ENCODE results near the gene AGAP1. TPM values are rescaled to one million over a fixed set of nuclear protein-coding genes. Genes with fewer than 3 reads are reported as not detected.

Gene AGAP1
- total and polyA plus RNA-seq, 7 donors, result 4.2 to 21.6 (median 16.6) TPM

- H3K9me3 ChIP-seq, result peaks cover 4% of the 10 kb centered on the region
- no peaks in the 10 kb centered on the region for H3K36me3 ChIP-seq (ENCODE audit: insufficient read depth in 1 of 2, low read depth in 1 of 2)
- intact Hi-C loops (cut with DNase I), result no loop called here
- H3K4me3 ChIP-seq, result no peak overlapping the region
- DNase-seq (no peak), ATAC-seq (no peak)
- no peaks in the 10 kb centered on the region for H3K27me3 ChIP-seq (ENCODE audit: insufficient read depth in 3 of 3, low read length in 2 of 3)
- 98 to 99% (median 98%) methylated on average over 7 of the region's 7 CpGs for WGBS, 3 donors
- TF ChIP-seq, protein P1, sequence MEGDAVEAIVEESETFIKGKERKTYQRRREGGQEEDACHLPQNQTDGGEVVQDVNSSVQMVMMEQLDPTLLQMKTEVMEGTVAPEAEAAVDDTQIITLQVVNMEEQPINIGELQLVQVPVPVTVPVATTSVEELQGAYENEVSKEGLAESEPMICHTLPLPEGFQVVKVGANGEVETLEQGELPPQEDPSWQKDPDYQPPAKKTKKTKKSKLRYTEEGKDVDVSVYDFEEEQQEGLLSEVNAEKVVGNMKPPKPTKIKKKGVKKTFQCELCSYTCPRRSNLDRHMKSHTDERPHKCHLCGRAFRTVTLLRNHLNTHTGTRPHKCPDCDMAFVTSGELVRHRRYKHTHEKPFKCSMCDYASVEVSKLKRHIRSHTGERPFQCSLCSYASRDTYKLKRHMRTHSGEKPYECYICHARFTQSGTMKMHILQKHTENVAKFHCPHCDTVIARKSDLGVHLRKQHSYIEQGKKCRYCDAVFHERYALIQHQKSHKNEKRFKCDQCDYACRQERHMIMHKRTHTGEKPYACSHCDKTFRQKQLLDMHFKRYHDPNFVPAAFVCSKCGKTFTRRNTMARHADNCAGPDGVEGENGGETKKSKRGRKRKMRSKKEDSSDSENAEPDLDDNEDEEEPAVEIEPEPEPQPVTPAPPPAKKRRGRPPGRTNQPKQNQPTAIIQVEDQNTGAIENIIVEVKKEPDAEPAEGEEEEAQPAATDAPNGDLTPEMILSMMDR (IDR thresholded peaks at IDR 0.05), result no peak
- H3K27ac ChIP-seq, result no peak overlapping the region
- no peaks in the 10 kb centered on the region for H3K4me1 ChIP-seq
These were observed 426.5 kb downstream of the AGAP1 start for GRCh38 chr2:235920216-235920865.

GRCh38 chr2:235921508-235922191 lies 427.8 kb downstream of the AGAP1 start:
- no peaks in the 10 kb centered on the region for H3K9me3 ChIP-seq
- intact Hi-C loops (cut with DNase I), result no loop called here
- 83 to 90% (median 86%) methylated on average over 15 of the region's 15 CpGs for WGBS, 3 donors
- H3K36me3 ChIP-seq (ENCODE audit: insufficient read depth in 1 of 2, low read depth in 1 of 2), result no peaks in the 10 kb centered on the region
- H3K4me3 ChIP-seq, result no peak overlapping the region
- TF ChIP-seq, protein P1 (IDR thresholded peaks at IDR 0.05), result no peak
- ATAC-seq (no peak), DNase-seq (no peak)
- no peak overlapping the region for H3K27ac ChIP-seq
- H3K27me3 ChIP-seq (ENCODE audit: insufficient read depth in 3 of 3, low read length in 2 of 3), result no peaks in the 10 kb centered on the region
- no peaks in the 10 kb centered on the region for H3K4me1 ChIP-seq

- Histone ChIP-seq H3K9me3 (no peaks in the 10 kb centered on the region), H3K4me1 (no peaks in the 10 kb centered on the region), H3K27ac (no peak overlapping the region), H3K4me3 (no peak overlapping the region), H3K36me3 (ENCODE audit: insufficient read depth in 1 of 2, low read depth in 1 of 2) (no peaks in the 10 kb centered on the region), H3K27me3 (ENCODE audit: insufficient read depth in 3 of 3, low read length in 2 of 3) (no peaks in the 10 kb centered on the region)
- ATAC-seq (no peak), DNase-seq (no peak)
- WGBS, 3 donors, result 86 to 95% (median 92%) methylated on average over 10 of the region's 10 CpGs
- intact Hi-C loops (cut with DNase I), result no loop called here
- TF ChIP-seq, protein P1 (IDR thresholded peaks at IDR 0.05), result no peak
These were observed 429.0 kb downstream of the AGAP1 start for GRCh38 chr2:235922839-235923238.

GRCh38 chr2:235923859-235924674 lies 430.2 kb downstream of the AGAP1 start:
- Histone ChIP-seq H3K4me3 (no peak overlapping the region), H3K36me3 (ENCODE audit: insufficient read depth in 1 of 2, low read depth in 1 of 2) (no peaks in the 10 kb centered on the region), H3K9me3 (no peaks in the 10 kb centered on the region), H3K27me3 (ENCODE audit: insufficient read depth in 3 of 3, low read length in 2 of 3) (no peaks in the 10 kb centered on the region), H3K4me1 (no peaks in the 10 kb centered on the region), H3K27ac (no peak overlapping the region)
- TF ChIP-seq, protein P1 (IDR thresholded peaks at IDR 0.05), result no peak
- intact Hi-C loops (cut with DNase I), result no loop called here
- no peak for DNase-seq
- WGBS, 3 donors, result 88 to 95% (median 92%) methylated on average over 14 of the region's 14 CpGs
- no peak for ATAC-seq
